HL-60 (cell line): Measurements from ENCODE around the gene GDPD5.

ENCODE experiments used
- DNase-seq, 2 experiments: peaks; one replicate each; pipeline ENCODE4 v3.0.0-alpha.2; 2010 to 2020; ENCODE audit warnings: low read depth in 1 of 2, low spot score in 1 of 2
- H3K27ac ChIP-seq: fragments of 250-450 bp; sonication (Bioruptor Pico); replicated peaks from 2 replicates; pipeline ENCODE4 v1.5.1; 2020; ENCODE audit warnings: mild to moderate bottlenecking, moderate library complexity
- H3K27me3 ChIP-seq: fragments of 250-450 bp; sonication (Bioruptor Pico); 2 replicates; pipeline ENCODE4 v1.5.1; 2021; ENCODE audit warnings: mild to moderate bottlenecking, moderate library complexity; ENCODE audit not compliant: insufficient read depth, poor library complexity, severe bottlenecking
- H3K4me3 ChIP-seq: replicated peaks from 2 replicates; pipeline ENCODE4 v1.5.1; 2011; ENCODE audit warnings: mild to moderate bottlenecking, control low read depth, low read length; ENCODE audit not compliant: insufficient read depth
- GABPA ChIP-seq: IDR thresholded peaks from 2 replicates; pipeline ENCODE4 v1.6.1; 2012; ENCODE audit warnings: low read depth
- POLR2AphosphoS5 ChIP-seq: IDR thresholded peaks from 2 replicates; pipeline ENCODE4 v1.6.1; 2012; ENCODE audit warnings: low read depth
- REST ChIP-seq: IDR thresholded peaks from 2 replicates; pipeline ENCODE4 v1.6.1; 2012; ENCODE audit warnings: low read depth; ENCODE audit not compliant: insufficient replicate concordance
- SPI1 ChIP-seq: IDR thresholded peaks from 2 replicates; pipeline ENCODE4 v1.6.1; 2012; ENCODE audit warnings: low read depth, mild to moderate bottlenecking, borderline replicate concordance
- TF ChIP-seq, protein P1 (sequence below): IDR thresholded peaks from one replicate; pipeline ENCODE4 v1.5.1; 2011; ENCODE audit warnings: low read length, control low read depth, inconsistent platforms; ENCODE audit not compliant: insufficient read depth

GDPD5 gene

GRCh38 chr11:75471176-75471973 lies 54.4 kb downstream of the GDPD5 start:
- TF ChIP-seq POLR2AphosphoS5 (no peak), SPI1 (no peak), GABPA (no peak), REST (no peak)
- TF ChIP-seq, protein P1, sequence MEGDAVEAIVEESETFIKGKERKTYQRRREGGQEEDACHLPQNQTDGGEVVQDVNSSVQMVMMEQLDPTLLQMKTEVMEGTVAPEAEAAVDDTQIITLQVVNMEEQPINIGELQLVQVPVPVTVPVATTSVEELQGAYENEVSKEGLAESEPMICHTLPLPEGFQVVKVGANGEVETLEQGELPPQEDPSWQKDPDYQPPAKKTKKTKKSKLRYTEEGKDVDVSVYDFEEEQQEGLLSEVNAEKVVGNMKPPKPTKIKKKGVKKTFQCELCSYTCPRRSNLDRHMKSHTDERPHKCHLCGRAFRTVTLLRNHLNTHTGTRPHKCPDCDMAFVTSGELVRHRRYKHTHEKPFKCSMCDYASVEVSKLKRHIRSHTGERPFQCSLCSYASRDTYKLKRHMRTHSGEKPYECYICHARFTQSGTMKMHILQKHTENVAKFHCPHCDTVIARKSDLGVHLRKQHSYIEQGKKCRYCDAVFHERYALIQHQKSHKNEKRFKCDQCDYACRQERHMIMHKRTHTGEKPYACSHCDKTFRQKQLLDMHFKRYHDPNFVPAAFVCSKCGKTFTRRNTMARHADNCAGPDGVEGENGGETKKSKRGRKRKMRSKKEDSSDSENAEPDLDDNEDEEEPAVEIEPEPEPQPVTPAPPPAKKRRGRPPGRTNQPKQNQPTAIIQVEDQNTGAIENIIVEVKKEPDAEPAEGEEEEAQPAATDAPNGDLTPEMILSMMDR, result no peak
- H3K27me3 ChIP-seq, result no peaks in the 10 kb centered on the region
- H3K27ac ChIP-seq, result no peak overlapping the region
- DNase-seq, result no peak
- no peak overlapping the region for H3K4me3 ChIP-seq

- DNase-seq, result no peak
- no peaks in the 10 kb centered on the region for H3K27me3 ChIP-seq
- H3K4me3 ChIP-seq, result no peak overlapping the region
- no peak for TF ChIP-seq POLR2AphosphoS5
- no peak for TF ChIP-seq SPI1
- TF ChIP-seq, protein P1, result no peak
- no peak for TF ChIP-seq GABPA
- no peak for TF ChIP-seq REST
- H3K27ac ChIP-seq, result no peak overlapping the region
Measured at GRCh38 chr11:75470476-75471080, 55.2 kb downstream of the GDPD5 start.

DNA sequence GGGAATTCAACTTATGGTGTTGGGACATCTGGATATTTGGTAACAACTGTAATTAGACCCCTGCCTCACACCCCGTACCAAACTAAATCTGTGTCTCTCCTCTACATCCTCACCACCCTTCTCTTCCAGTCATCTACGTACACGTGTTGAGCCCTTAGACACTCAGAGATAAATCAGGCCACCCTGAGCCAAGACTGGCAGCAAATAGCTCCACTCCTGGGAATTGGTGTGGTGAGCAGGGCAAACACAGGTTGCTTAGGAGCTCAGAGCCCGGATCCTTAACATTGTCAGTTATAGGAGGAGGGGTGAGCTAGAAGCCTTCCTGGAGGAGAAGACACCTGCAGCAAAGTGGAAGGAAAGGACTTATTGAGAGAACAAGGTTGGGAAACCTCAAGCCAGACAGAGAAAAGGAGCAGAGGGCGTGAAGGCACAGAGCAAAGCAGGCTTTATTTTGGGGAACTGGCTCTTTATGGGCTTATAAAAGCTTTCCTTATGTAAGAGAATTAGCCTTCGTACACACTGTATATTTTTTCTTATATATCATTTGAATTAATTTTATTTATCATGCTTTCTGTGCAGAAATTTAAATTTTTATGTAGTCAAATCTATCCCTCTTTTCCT lies 55.8 kb downstream of the GDPD5 start:
- H3K27ac ChIP-seq, result no peak overlapping the region
- no peak for TF ChIP-seq REST
- TF ChIP-seq POLR2AphosphoS5, result no peak
- peak; percentile 33; the same call in 1 of the 2 replicates for TF ChIP-seq SPI1
- TF ChIP-seq GABPA, result no peak
- H3K27me3 ChIP-seq, result no peaks in the 10 kb centered on the region
- H3K4me3 ChIP-seq, result no peak overlapping the region
- DNase-seq, result no peak
